ENCODE data around the gene SRMS.

Gene SRMS

GRCh38 chr20:63498960-63499337 is 48.6 kb downstream of the SRMS start, which contains the start of gene EEF1A2:
EEF1A2 (minus strand) TSS chr20:63499083; CDS start chr20:63497763, 1,320 bp downstream.
- DNase-seq = no peak

- DNase-seq = no peak
Measured at GRCh38 chr20:63497946-63498935, 49.3 kb downstream of the SRMS start.

- no peak for DNase-seq
Measured at GRCh38 chr20:63497138-63497945, 50.2 kb downstream of the SRMS start.

- no peak for DNase-seq
Measured at GRCh38 chr20:63496596-63497120, 50.9 kb downstream of the SRMS start.

- no peak for DNase-seq
Measured at GRCh38 chr20:63495741-63496595, 51.6 kb downstream of the SRMS start.

- no peak for DNase-seq
Measured at GRCh38 chr20:63495167-63495720, 52.3 kb downstream of the SRMS start.

GRCh38 chr20:63494420-63495166 is 53.0 kb downstream of the SRMS start:
- DNase-seq = no peak

GRCh38 chr20:63494084-63494419 is 53.5 kb downstream of the SRMS start:
- no peak for DNase-seq

GRCh38 chr20:63493563-63494020 is 54.0 kb downstream of the SRMS start:
- no peak for DNase-seq

- DNase-seq = no peak
Measured at GRCh38 chr20:63492982-63493381, 54.6 kb downstream of the SRMS start.

GRCh38 chr20:63492518-63492917 is 55.0 kb downstream of the SRMS start:
- no peak for DNase-seq

GRCh38 chr20:63491635-63492230 is 55.8 kb downstream of the SRMS start:
- DNase-seq = no peak

- no peak for DNase-seq
Measured at GRCh38 chr20:63491078-63491477, 56.5 kb downstream of the SRMS start.

Data from NCI-H2081 treated with DMSO at 0.1 percent for 48 hours (cell line).